Sigmoid colon (tissue), 7 donors: Measurements from ENCODE around the gene EPHA2. TPM values are rescaled to one million over a fixed set of nuclear protein-coding genes. Genes with fewer than 3 reads are reported as not detected.

Source experiments
- DNase-seq: peaks from one replicate; pipeline ENCODE4 v3.0.0-alpha.2; 2019
- H3K27ac ChIP-seq, 4 donors: fragments of 200-600 bp; sonication (generic); one replicate each; pipeline ENCODE4 v1.5.1; 2016 to 2019; ENCODE audit warnings: mild to moderate bottlenecking in 1 of 4
- H3K27me3 ChIP-seq, 3 donors: fragments of 200-600 bp; sonication (generic); one replicate each; pipeline ENCODE4 v1.5.1; 2019; ENCODE audit warnings: mild to moderate bottlenecking in 1 of 3
- H3K36me3 ChIP-seq, 4 donors: fragments of 200-600 bp; sonication (generic); one replicate each; pipeline ENCODE4 v1.5.1; 2016 to 2019
- H3K4me1 ChIP-seq, 4 donors: fragments of 200-600 bp; sonication (generic); one replicate each; pipeline ENCODE4 v1.5.1; 2017 to 2019
- H3K4me3 ChIP-seq, 4 donors: fragments of 200-600 bp; sonication (generic); one replicate each; pipeline ENCODE4 v1.5.1; 2017 to 2019; ENCODE audit warnings: mild to moderate bottlenecking in 2 of 4, moderate library complexity in 1 of 4
- H3K9me3 ChIP-seq, 4 donors: fragments of 200-600 bp in 3 of 4; sonication (generic) in 3 of 4; one replicate each; pipeline versions ENCODE4 v1.5.1 to v1.6.1; 2013 to 2019
- CTCF ChIP-seq, 4 experiments: fragments of 450-650 bp in 3 of 4; fragments of 200-600 bp in 1 of 4; IDR thresholded peaks; one replicate each; pipeline ENCODE4 v1.5.1; 2016 to 2019; ENCODE audit warnings: antibody characterized with exemption in 4 of 4, mild to moderate bottlenecking in 3 of 4, moderate library complexity in 2 of 4
- EP300 ChIP-seq, 4 donors: sonication (generic); formaldehyde crosslinking; IDR thresholded peaks; one replicate each; pipeline ENCODE4 v1.6.1; 2017; ENCODE audit warnings: antibody characterized with exemption in 4 of 4
- POLR2A ChIP-seq, 2 donors: fragments of 450-650 bp; IDR thresholded peaks; one replicate each; pipeline ENCODE4 v1.6.1; 2016; ENCODE audit warnings: antibody characterized with exemption in 2 of 2, mild to moderate bottlenecking in 2 of 2, moderate library complexity in 2 of 2
- POLR2AphosphoS5 ChIP-seq, 4 donors: sonication (generic); formaldehyde crosslinking; IDR thresholded peaks; one replicate each; pipeline ENCODE4 v1.6.1; 2017; ENCODE audit warnings: antibody characterized with exemption in 4 of 4
- WGBS, 2 donors: extraction: QIAGEN DNeasy Blood & Tissue Kit; methylation state at CpG; one replicate each; pipeline ENCODE4 v1.1.7; 2013; 5-methylcytosine and 5-hydroxymethylcytosine counted together
- intact Hi-C: fragments of 100-400 bp; cut with DNase I; formaldehyde crosslinking; loops from one replicate; pipeline ENCODE4 v1.15.1; 2023
- polyA plus RNA-seq, 3 donors: library from polyadenylated mRNA; stranded (reverse); fragments of 200-250 nt; gene quantifications; one replicate each; pipeline ENCODE4 v1.2.3, GENCODE V29; 2013
- total RNA-seq, 4 donors: library from RNA; depleted of rRNA; stranded (reverse); fragments of >200 nt; gene quantifications; one replicate each; pipeline ENCODE4 v1.1.0, GENCODE V29; 2016
- donor health status: healthy with polysubstance abuse.
- donor health status: Bipolar disorder and iron deficiency.
- donor health status: healthy.

EPHA2 gene
- total and polyA plus RNA-seq, 7 donors = 3.3 to 24.7 (median 6.0) TPM

DNA sequence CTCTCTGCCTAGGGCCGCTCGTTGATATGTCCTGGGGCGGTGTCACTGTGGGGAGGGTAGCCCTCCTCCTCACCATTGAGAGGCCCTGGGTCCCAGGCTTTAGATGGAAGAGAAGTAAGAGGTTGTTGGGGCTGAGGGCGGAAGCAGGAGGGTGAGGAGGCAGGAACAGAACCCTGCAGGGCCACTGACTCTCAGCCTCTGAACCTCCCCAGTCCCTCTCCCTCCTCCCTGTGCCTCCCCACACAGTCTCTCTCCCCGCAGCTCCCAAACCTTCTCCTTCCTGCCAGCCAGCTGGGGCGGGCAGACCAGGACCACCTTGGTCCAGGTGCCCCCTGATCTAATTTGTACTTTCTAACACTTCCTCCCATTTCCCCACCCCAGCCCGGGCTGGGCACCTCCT lies 68.1 kb downstream of the EPHA2 start:
- Histone ChIP-seq H3K27me3 (no peaks in the 10 kb centered on the region), H3K27ac (no peak overlapping the region), H3K4me1 (no peaks in the 10 kb centered on the region), H3K36me3 (no peaks in the 10 kb centered on the region), H3K9me3 (no peaks in the 10 kb centered on the region), H3K4me3 (no peak overlapping the region)
- intact Hi-C loops = no loop called here
- WGBS, 2 donors = 67 to 74% methylated on average over 7 of the region's 7 CpGs
- TF ChIP-seq POLR2AphosphoS5 (IDR thresholded peaks at IDR 0.05) (no peak), CTCF (IDR thresholded peaks at IDR 0.05) (no peak), POLR2A (IDR thresholded peaks at IDR 0.05) (no peak), EP300 (IDR thresholded peaks at IDR 0.05) (no peak)
- no peak for DNase-seq

DNA sequence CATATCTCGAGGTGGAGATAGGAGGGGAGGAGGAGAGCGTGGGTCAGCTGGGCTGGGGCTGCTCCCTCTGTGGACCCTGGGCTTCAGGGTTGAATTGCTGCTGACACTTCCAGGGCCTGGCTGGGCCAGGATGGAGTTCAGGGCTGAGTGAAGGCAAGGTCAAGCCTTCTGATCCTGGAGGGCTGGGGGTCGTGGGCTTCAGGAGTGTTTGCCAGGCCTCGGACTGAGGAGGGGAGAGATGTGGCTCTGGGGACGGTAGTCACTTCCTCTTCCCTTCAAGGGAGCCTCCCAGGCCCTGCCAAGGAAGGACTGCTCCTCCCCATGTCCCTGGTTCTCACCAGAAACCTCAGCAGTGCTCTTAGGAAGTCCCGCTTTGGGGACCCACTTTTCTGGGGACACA lies 70.3 kb downstream of the EPHA2 start:
- 55 to 69% methylated on average over 6 of the region's 6 CpGs for WGBS, 2 donors
- Histone ChIP-seq H3K4me1 (no peaks in the 10 kb centered on the region), H3K36me3 (no peaks in the 10 kb centered on the region), H3K27ac (no peak overlapping the region), H3K27me3 (no peaks in the 10 kb centered on the region), H3K4me3 (no peak overlapping the region), H3K9me3 (no peaks in the 10 kb centered on the region)
- TF ChIP-seq POLR2A (IDR thresholded peaks at IDR 0.05) (no peak), EP300 (IDR thresholded peaks at IDR 0.05) (no peak), CTCF (IDR thresholded peaks at IDR 0.05) (no peak), POLR2AphosphoS5 (IDR thresholded peaks at IDR 0.05) (no peak)
- DNase-seq = no peak
- intact Hi-C loops = no loop called here

DNA sequence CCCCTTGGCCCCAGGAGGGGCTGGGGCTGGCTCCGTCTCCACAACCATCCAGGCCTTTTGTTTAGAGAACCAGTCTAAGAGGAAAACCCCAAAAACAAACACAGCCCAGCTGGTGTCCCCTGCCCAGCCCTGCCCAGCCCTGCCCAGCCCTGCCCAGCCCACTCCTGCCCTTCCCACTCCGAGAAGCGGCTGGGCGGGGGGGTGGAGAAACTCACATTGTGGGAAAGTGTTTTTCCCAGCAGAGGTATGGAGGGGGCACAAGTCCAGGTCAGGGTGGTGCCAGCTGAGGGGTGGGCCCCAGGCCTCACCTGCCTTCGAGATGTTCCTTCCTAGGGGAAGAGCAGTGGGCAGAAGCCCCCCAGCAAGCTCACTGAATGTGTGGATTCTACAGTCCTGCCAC lies 72.4 kb downstream of the EPHA2 start:
- intact Hi-C loops = loop anchor here (5.0 kb wide), 1 partner anchor 279 kb away; no protein-coding TSS in a partner anchor
- Histone ChIP-seq H3K9me3 (no peaks in the 10 kb centered on the region), H3K27ac (no peak overlapping the region), H3K27me3 (no peaks in the 10 kb centered on the region), H3K36me3 (no peaks in the 10 kb centered on the region), H3K4me1 (peaks cover 0 to 7% (median 2%) of the 10 kb centered on the region in 4 donors), H3K4me3 (no peak overlapping the region)
- peak; percentile 35 for DNase-seq
- no peak for TF ChIP-seq CTCF (IDR thresholded peaks at IDR 0.05)
- TF ChIP-seq POLR2AphosphoS5 (IDR thresholded peaks at IDR 0.05) = no peak
- 20 to 76% methylated on average over 5 of the region's 5 CpGs for WGBS, 2 donors

- intact Hi-C loops = loop anchor here (5.0 kb wide), 1 partner anchor 280 kb away; no protein-coding TSS in a partner anchor
These were observed 73.4 kb downstream of the EPHA2 start for GRCh38 chr1:16082283-16083038.

More at GRCh38 chr1:16082283-16083038, 73.4 kb downstream of the EPHA2 start:
- Histone ChIP-seq H3K27ac (no peak overlapping the region), H3K9me3 (no peaks in the 10 kb centered on the region), H3K4me1 (peaks cover 0 to 7% (median 2%) of the 10 kb centered on the region in 4 donors), H3K27me3 (no peaks in the 10 kb centered on the region), H3K4me3 (no peak overlapping the region), H3K36me3 (no peaks in the 10 kb centered on the region)
- DNase-seq = no peak
- no peak for TF ChIP-seq POLR2AphosphoS5 (IDR thresholded peaks at IDR 0.05)
- peak; percentile 42 to 79 (median 73) for TF ChIP-seq CTCF (IDR thresholded peaks at IDR 0.05)
- no peak for TF ChIP-seq POLR2A (IDR thresholded peaks at IDR 0.05)
- WGBS, 2 donors = 58 to 77% methylated on average over 9 of the region's 9 CpGs
